Measurements from ENCODE around the gene DIPK1A.

DIPK1A gene

GRCh38 chr1:93000291-93000690 lies 39.0 kb upstream of the DIPK1A start:
- TF ChIP-seq POLR2AphosphoS5 (IDR thresholded peaks at IDR 0.05; ENCODE audit: borderline replicate concordance, low read depth, low read length), result no peak
- TF ChIP-seq EZH2 (IDR thresholded peaks at IDR 0.05), result no peak
- no peak for TF ChIP-seq FOXP2 (optimal IDR thresholded peaks at IDR 0.05; ENCODE audit: control extremely low read depth, extremely low read length, insufficient read depth)
- no peak overlapping the region for H3K9ac ChIP-seq (ENCODE audit: insufficient read length)
- no peak overlapping the region for H3K27ac ChIP-seq
- H3K9me3 ChIP-seq (ENCODE audit: low read depth, low read length), result no peaks in the 10 kb centered on the region
- H3K4me3 ChIP-seq, result peak overlapping the region; percentile 25; the same call in 1 of the 2 replicates
- no peaks in the 10 kb centered on the region for H3K36me3 ChIP-seq (ENCODE audit: insufficient read depth, low read length)
- DNase-seq (ENCODE audit: low read depth, low spot score), result no peak

GRCh38 chr1:92998821-92999220 lies 37.6 kb upstream of the DIPK1A start:
- TF ChIP-seq EZH2 (IDR thresholded peaks at IDR 0.05) (no peak), FOXP2 (optimal IDR thresholded peaks at IDR 0.05; ENCODE audit: control extremely low read depth, extremely low read length, insufficient read depth) (no peak), POLR2AphosphoS5 (IDR thresholded peaks at IDR 0.05; ENCODE audit: borderline replicate concordance, low read depth, low read length) (no peak)
- Histone ChIP-seq H3K4me3 (no peak overlapping the region), H3K9ac (ENCODE audit: insufficient read length) (no peak overlapping the region), H3K27ac (no peak overlapping the region), H3K36me3 (ENCODE audit: insufficient read depth, low read length) (no peaks in the 10 kb centered on the region), H3K9me3 (ENCODE audit: low read depth, low read length) (no peaks in the 10 kb centered on the region)
- DNase-seq (ENCODE audit: low read depth, low spot score), result no peak

- no peak overlapping the region for H3K9ac ChIP-seq (ENCODE audit: insufficient read length)
- TF ChIP-seq FOXP2 (optimal IDR thresholded peaks at IDR 0.05; ENCODE audit: control extremely low read depth, extremely low read length, insufficient read depth) (no peak), POLR2AphosphoS5 (IDR thresholded peaks at IDR 0.05; ENCODE audit: borderline replicate concordance, low read depth, low read length) (no peak), EZH2 (IDR thresholded peaks at IDR 0.05) (no peak)
- no peaks in the 10 kb centered on the region for H3K36me3 ChIP-seq (ENCODE audit: insufficient read depth, low read length)
- no peak overlapping the region for H3K27ac ChIP-seq
- H3K4me3 ChIP-seq, result no peak overlapping the region
- no peaks in the 10 kb centered on the region for H3K9me3 ChIP-seq (ENCODE audit: low read depth, low read length)
- DNase-seq (ENCODE audit: low read depth, low spot score), result no peak
Measured at GRCh38 chr1:92995441-92996430, 34.5 kb upstream of the DIPK1A start.

GRCh38 chr1:92994105-92994712 lies 32.9 kb upstream of the DIPK1A start:
- Histone ChIP-seq H3K36me3 (ENCODE audit: insufficient read depth, low read length) (no peaks in the 10 kb centered on the region), H3K9me3 (ENCODE audit: low read depth, low read length) (no peaks in the 10 kb centered on the region), H3K27ac (no peak overlapping the region), H3K9ac (ENCODE audit: insufficient read length) (no peak overlapping the region), H3K4me3 (no peak overlapping the region)
- TF ChIP-seq EZH2 (IDR thresholded peaks at IDR 0.05), result no peak
- no peak for TF ChIP-seq FOXP2 (optimal IDR thresholded peaks at IDR 0.05; ENCODE audit: control extremely low read depth, extremely low read length, insufficient read depth)
- no peak for TF ChIP-seq POLR2AphosphoS5 (IDR thresholded peaks at IDR 0.05; ENCODE audit: borderline replicate concordance, low read depth, low read length)
- no peak for DNase-seq (ENCODE audit: low read depth, low spot score)

GRCh38 chr1:92993581-92993980 lies 32.3 kb upstream of the DIPK1A start:
- TF ChIP-seq FOXP2 (optimal IDR thresholded peaks at IDR 0.05; ENCODE audit: control extremely low read depth, extremely low read length, insufficient read depth) (no peak), EZH2 (IDR thresholded peaks at IDR 0.05) (no peak), POLR2AphosphoS5 (IDR thresholded peaks at IDR 0.05; ENCODE audit: borderline replicate concordance, low read depth, low read length) (no peak)
- Histone ChIP-seq H3K27ac (no peak overlapping the region), H3K36me3 (ENCODE audit: insufficient read depth, low read length) (no peaks in the 10 kb centered on the region), H3K9me3 (ENCODE audit: low read depth, low read length) (no peaks in the 10 kb centered on the region), H3K9ac (ENCODE audit: insufficient read length) (no peak overlapping the region), H3K4me3 (no peak overlapping the region)
- DNase-seq (ENCODE audit: low read depth, low spot score), result no peak

- H3K9ac ChIP-seq (ENCODE audit: insufficient read length), result no peak overlapping the region
- no peak for TF ChIP-seq FOXP2 (optimal IDR thresholded peaks at IDR 0.05; ENCODE audit: control extremely low read depth, extremely low read length, insufficient read depth)
- no peak for TF ChIP-seq POLR2AphosphoS5 (IDR thresholded peaks at IDR 0.05; ENCODE audit: borderline replicate concordance, low read depth, low read length)
- TF ChIP-seq EZH2 (IDR thresholded peaks at IDR 0.05), result no peak
- no peak for DNase-seq (ENCODE audit: low read depth, low spot score)
- no peaks in the 10 kb centered on the region for H3K36me3 ChIP-seq (ENCODE audit: insufficient read depth, low read length)
- no peak overlapping the region for H3K27ac ChIP-seq
- no peak overlapping the region for H3K4me3 ChIP-seq
- H3K9me3 ChIP-seq (ENCODE audit: low read depth, low read length), result no peaks in the 10 kb centered on the region
Measured at GRCh38 chr1:92992877-92993276, 31.6 kb upstream of the DIPK1A start.

- H3K27ac ChIP-seq, result no peak overlapping the region
- no peak overlapping the region for H3K4me3 ChIP-seq
Measured at GRCh38 chr1:92992054-92992453, 30.8 kb upstream of the DIPK1A start.

GRCh38 chr1:92990828-92991227 lies 29.6 kb upstream of the DIPK1A start:
- no peak overlapping the region for H3K27ac ChIP-seq
- no peak for DNase-seq (ENCODE audit: low read depth, low spot score)
- TF ChIP-seq POLR2AphosphoS5 (IDR thresholded peaks at IDR 0.05; ENCODE audit: borderline replicate concordance, low read depth, low read length) (no peak), EZH2 (IDR thresholded peaks at IDR 0.05) (no peak), FOXP2 (optimal IDR thresholded peaks at IDR 0.05; ENCODE audit: control extremely low read depth, extremely low read length, insufficient read depth) (no peak)
- no peak overlapping the region for H3K9ac ChIP-seq (ENCODE audit: insufficient read length)
- no peak overlapping the region for H3K4me3 ChIP-seq
- no peaks in the 10 kb centered on the region for H3K36me3 ChIP-seq (ENCODE audit: insufficient read depth, low read length)
- no peaks in the 10 kb centered on the region for H3K9me3 ChIP-seq (ENCODE audit: low read depth, low read length)

More at GRCh38 chr1:92992054-92992453, 30.8 kb upstream of the DIPK1A start:
- Histone ChIP-seq H3K9me3 (ENCODE audit: low read depth, low read length) (no peaks in the 10 kb centered on the region), H3K36me3 (ENCODE audit: insufficient read depth, low read length) (no peaks in the 10 kb centered on the region), H3K9ac (ENCODE audit: insufficient read length) (no peak overlapping the region)
- TF ChIP-seq EZH2 (IDR thresholded peaks at IDR 0.05) (no peak), FOXP2 (optimal IDR thresholded peaks at IDR 0.05; ENCODE audit: control extremely low read depth, extremely low read length, insufficient read depth) (no peak), POLR2AphosphoS5 (IDR thresholded peaks at IDR 0.05; ENCODE audit: borderline replicate concordance, low read depth, low read length) (no peak)
- DNase-seq (ENCODE audit: low read depth, low spot score), result no peak
